ENCODE measurements around the gene SMAP1.

SMAP1 gene

DNA sequence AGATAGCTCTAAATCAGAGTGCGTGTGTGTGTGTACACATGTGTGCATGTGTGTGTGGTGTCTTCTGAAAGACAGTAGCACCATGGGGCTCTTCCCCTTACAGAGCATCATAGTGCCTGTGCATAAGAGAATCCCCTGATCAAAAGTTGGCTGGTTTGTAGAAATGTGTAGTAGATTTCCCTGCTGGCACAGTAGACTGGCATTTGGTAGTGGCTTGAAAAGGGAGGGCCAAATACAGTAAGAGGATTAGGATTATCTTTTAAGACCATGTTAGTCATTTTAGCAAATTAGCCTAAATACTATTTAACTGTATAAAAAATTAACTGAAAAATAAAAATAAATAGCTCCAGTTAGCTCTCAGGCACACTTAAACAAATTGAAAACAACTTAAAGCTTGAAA is 176.6 kb downstream of the SMAP1 start:
- ChIA-PET POLR2A (no interaction called here), CTCF (no interaction called here)
- TF ChIP-seq, protein P1, sequence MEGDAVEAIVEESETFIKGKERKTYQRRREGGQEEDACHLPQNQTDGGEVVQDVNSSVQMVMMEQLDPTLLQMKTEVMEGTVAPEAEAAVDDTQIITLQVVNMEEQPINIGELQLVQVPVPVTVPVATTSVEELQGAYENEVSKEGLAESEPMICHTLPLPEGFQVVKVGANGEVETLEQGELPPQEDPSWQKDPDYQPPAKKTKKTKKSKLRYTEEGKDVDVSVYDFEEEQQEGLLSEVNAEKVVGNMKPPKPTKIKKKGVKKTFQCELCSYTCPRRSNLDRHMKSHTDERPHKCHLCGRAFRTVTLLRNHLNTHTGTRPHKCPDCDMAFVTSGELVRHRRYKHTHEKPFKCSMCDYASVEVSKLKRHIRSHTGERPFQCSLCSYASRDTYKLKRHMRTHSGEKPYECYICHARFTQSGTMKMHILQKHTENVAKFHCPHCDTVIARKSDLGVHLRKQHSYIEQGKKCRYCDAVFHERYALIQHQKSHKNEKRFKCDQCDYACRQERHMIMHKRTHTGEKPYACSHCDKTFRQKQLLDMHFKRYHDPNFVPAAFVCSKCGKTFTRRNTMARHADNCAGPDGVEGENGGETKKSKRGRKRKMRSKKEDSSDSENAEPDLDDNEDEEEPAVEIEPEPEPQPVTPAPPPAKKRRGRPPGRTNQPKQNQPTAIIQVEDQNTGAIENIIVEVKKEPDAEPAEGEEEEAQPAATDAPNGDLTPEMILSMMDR (IDR thresholded peaks at IDR 0.05; ENCODE audit: insufficient read depth, low read length, missing control alignments), result no peak
- DNase-seq (ENCODE audit: low read depth, low spot score), result no peak
- H3K4me3 ChIP-seq (ENCODE audit: low read depth, low read length), result no peak overlapping the region

DNA sequence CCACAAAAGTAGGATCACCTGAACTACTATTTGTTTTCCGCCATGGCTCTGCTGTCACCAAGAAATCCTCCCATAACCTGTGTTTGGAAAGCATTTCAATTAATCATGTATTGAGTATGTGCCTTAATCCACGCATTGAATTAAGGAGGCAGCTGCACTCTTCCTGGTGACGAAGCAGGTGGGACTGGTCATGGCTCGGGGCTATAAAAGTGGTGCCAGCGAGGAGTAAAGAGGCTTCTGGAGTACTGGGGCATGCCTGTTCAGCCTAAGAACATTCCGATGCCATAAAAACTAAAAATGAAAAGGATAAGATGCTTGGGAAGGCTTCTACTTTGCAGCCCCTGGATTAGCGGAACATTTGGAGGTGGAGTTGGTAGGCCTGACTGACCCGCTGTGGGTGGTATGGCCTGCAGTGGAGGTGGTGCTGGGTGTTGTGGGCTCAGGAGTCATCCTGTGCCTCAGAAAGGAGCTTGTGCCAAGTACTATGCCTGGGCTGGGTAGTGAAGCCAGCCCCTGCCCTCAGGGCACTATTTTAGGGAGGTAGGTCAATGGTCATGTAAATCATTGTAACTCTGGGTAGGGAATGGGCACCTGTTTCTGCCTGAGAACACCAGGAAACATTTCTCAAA is 178.6 kb downstream of the SMAP1 start:
- TF ChIP-seq, protein P1 (IDR thresholded peaks at IDR 0.05; ENCODE audit: insufficient read depth, low read length, missing control alignments), result no peak

DNA sequence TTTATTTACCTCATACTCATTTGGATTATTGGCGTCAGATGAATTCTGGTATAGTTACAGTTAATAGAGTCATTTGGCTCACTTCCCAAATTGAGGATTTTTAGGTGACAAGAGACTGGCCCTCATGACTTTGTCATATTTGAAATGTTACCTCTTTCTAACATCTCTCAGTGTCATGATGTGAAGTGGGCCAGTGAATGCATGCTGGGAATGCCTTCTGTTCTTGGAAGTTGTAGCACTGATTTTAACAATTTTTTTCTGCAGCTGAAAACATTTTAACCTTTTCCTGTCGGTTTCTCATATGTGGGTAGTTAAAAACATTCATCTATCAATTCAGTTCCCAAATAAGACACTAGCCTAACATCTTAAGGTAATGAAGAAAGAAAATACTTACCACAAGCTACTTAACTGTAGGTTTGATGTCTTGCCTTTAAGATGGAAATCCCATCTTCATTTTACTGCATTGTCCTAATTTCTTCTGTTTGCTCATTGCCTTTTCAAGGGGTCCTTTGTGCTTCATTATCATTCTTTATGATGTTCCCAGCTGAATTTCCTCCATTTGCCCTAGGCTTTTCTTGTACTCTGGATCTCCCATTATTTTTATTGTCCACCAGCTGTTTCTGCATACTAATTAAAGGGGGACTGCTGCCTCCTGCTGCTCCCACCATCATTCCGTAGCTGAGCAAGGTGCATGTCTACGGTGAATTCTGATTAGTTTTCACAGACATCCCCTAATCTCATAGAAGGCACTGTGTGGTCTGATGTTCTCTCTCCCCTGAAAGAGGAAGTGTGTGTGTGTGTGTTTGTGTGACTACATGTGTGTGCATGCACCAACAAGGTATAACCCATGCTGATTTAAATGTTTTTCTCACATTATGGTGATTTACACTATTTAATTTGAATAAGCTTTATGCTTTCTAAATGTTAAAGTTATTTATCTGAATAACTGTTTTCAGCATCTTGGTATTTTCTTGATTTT is 179.7 kb downstream of the SMAP1 start:
- DNase-seq (ENCODE audit: low read depth, low spot score), result no peak
- H3K4me3 ChIP-seq (ENCODE audit: low read depth, low read length), result no peak overlapping the region
- TF ChIP-seq, protein P1 (IDR thresholded peaks at IDR 0.05; ENCODE audit: insufficient read depth, low read length, missing control alignments), result no peak
- POLR2A ChIA-PET, result no interaction called here
- CTCF ChIA-PET, result interaction anchor here (1.0 to 1.5 kb wide), 2 partner anchors 18 to 37 kb away, joined by 3 to 4 read pairs; no protein-coding TSS in a partner anchor

More for the DNA sequence above, 178.6 kb downstream of the SMAP1 start:
- POLR2A ChIA-PET, result no interaction called here
- CTCF ChIA-PET, result no interaction called here
- H3K4me3 ChIP-seq (ENCODE audit: low read depth, low read length), result no peak overlapping the region
- no peak for DNase-seq (ENCODE audit: low read depth, low spot score)

DNA sequence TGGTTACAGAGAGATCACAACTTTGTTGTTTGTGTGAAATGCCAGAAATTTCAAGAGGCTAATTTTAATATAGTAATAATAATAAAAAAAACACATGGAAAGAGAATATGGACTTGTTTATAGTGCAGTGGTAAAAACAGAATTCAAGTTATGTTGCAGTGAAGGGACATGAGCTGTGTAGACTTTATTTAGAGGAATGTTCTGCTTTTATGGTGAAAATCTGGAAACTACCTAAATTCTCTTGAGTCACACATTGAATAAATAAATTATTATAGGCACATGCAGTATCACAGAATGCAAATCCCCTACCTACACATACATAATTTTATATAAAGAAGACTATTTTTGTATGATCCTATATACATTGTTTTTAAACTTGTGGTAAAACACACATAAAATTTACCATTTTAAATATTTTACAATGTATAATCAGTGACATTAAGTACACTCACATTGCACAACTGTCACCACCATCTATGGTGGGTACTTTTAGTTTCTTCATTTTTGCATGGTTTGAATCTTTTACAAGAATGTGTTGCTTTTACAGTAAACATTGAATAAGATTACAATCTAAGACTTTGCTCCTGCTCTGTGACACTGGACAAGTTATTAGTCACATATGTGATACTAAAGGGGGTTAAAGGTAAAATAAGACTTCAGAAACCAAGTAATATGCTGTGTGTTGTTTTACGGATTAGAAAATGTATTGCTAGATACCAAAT is 181.8 kb downstream of the SMAP1 start:
- ChIA-PET CTCF (interaction anchor here (1.5 kb wide), 1 partner anchor 16 kb away, joined by 4 read pairs; no protein-coding TSS in a partner anchor), POLR2A (no interaction called here)
- H3K4me3 ChIP-seq (ENCODE audit: low read depth, low read length), result no peak overlapping the region
- TF ChIP-seq, protein P1 (IDR thresholded peaks at IDR 0.05; ENCODE audit: insufficient read depth, low read length, missing control alignments), result no peak
- peak; percentile 49 for DNase-seq (ENCODE audit: low read depth, low spot score)

DNA sequence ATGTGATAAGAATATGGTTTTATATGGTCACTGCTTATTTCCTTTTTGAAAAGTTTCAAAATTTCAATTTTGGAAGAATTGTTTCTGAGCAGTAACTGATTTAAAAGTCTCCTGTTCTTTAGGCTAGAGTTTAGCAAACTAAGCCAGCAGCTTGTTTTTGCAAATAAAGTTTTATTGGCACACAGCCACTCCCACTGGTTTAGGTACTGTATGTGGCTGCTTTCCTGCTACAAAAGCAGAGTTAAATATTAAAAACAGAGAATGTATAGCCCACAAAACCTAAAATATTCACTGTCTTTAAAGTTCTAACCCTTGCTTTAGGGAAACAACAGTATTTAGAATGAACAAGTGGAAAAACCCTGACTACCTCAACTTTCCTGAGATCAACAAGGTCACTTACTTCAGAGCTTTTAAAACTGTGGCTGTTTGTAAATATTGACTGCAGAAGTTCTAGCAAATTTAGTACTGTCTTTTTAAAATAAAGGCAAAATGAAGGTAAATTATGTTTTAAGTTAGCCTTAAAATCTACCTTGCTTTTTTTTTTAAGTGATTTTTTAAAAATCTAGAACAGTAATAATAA is 185.1 kb downstream of the SMAP1 start:
- DNase-seq (ENCODE audit: low read depth, low spot score), result no peak
- ChIA-PET CTCF (no interaction called here), POLR2A (no interaction called here)

More for the DNA sequence above, 185.1 kb downstream of the SMAP1 start:
- TF ChIP-seq, protein P1 (IDR thresholded peaks at IDR 0.05; ENCODE audit: insufficient read depth, low read length, missing control alignments), result no peak
- no peak overlapping the region for H3K4me3 ChIP-seq (ENCODE audit: low read depth, low read length)

All from AG04449 (cell line).